SK-N-SH treated with all-trans-retinoic acid at 6 μM for 48 hours (cell line): ENCODE results near the gene PHIP.

Source experiments
- ATAC-seq: fragments of 200-7000 bp; cut with Tn5 transposase; 3 replicates; pipeline ENCODE4 v1.9.1; 2020; ENCODE audit warnings: mild to moderate bottlenecking, moderate library complexity
- ARNTL ChIP-seq: fragments of 450-650 bp; formaldehyde crosslinking; IDR thresholded peaks from 2 replicates; pipeline ENCODE4 v1.5.0; 2020; ENCODE audit warnings: low read depth, mild to moderate bottlenecking, moderate library complexity, borderline replicate concordance
- BACH2 ChIP-seq: fragments of 250-450 bp; sonication (Bioruptor Pico); IDR thresholded peaks from 2 replicates; pipeline ENCODE4 v1.9.0; 2021; ENCODE audit warnings: mild to moderate bottlenecking, borderline replicate concordance
- CREB5 ChIP-seq: fragments of 250-450 bp; sonication (Bioruptor Pico); IDR thresholded peaks from 2 replicates; pipeline ENCODE4 v1.5.1; 2020; ENCODE audit warnings: low read depth, mild to moderate bottlenecking, moderate library complexity
- CSDC2 ChIP-seq: fragments of 250-450 bp; sonication (Bioruptor Pico); IDR thresholded peaks from 2 replicates; pipeline ENCODE4 v1.5.0; 2020; ENCODE audit warnings: mild to moderate bottlenecking, moderate library complexity
- CSRNP3 ChIP-seq: fragments of 250-450 bp; sonication (Bioruptor Pico); IDR thresholded peaks from 2 replicates; pipeline ENCODE4 v1.5.1; 2021; ENCODE audit warnings: mild to moderate bottlenecking, moderate library complexity
- GLIS3 ChIP-seq: fragments of 250-450 bp; sonication (Bioruptor Pico); IDR thresholded peaks from 2 replicates; pipeline ENCODE4 v1.5.0; 2020; ENCODE audit warnings: mild to moderate bottlenecking, moderate library complexity
- ISL1 ChIP-seq: fragments of 250-450 bp; sonication (Bioruptor Pico); IDR thresholded peaks from 2 replicates; pipeline ENCODE4 v2.1.2; 2022; ENCODE audit warnings: mild to moderate bottlenecking, moderate library complexity
- OSR1 ChIP-seq: fragments of 250-450 bp; sonication (Bioruptor Pico); IDR thresholded peaks from 2 replicates; pipeline ENCODE4 v1.8.0; 2022; ENCODE audit warnings: moderate library complexity, mild to moderate bottlenecking, inconsistent platforms
- POU6F1 ChIP-seq: fragments of 250-450 bp; sonication (Bioruptor Pico); IDR thresholded peaks from 2 replicates; pipeline ENCODE4 v1.8.0; 2021; ENCODE audit warnings: low read depth, mild to moderate bottlenecking, moderate library complexity, borderline replicate concordance
- PPARA ChIP-seq: fragments of 250-450 bp; sonication (Bioruptor Pico); IDR thresholded peaks from 2 replicates; pipeline ENCODE4 v1.5.0; 2020; ENCODE audit warnings: mild to moderate bottlenecking, borderline replicate concordance
- RARB ChIP-seq: fragments of 250-450 bp; sonication (Bioruptor Pico); IDR thresholded peaks from 2 replicates; pipeline ENCODE4 v1.8.0; 2021; ENCODE audit warnings: mild to moderate bottlenecking, moderate library complexity
- SNAI2 ChIP-seq: fragments of 250-450 bp; sonication (Bioruptor Pico); IDR thresholded peaks from 2 replicates; pipeline ENCODE4 v1.5.0; 2020; ENCODE audit warnings: mild to moderate bottlenecking, moderate library complexity
- TCF4 ChIP-seq: fragments of 250-450 bp; sonication (Bioruptor Pico); IDR thresholded peaks from 2 replicates; pipeline ENCODE4 v1.8.0; 2021; ENCODE audit warnings: mild to moderate bottlenecking, moderate library complexity, borderline replicate concordance
- TSHZ2 ChIP-seq: fragments of 250-450 bp; sonication (Bioruptor Pico); IDR thresholded peaks from 2 replicates; pipeline ENCODE4 v1.5.0; 2020; ENCODE audit warnings: mild to moderate bottlenecking, moderate library complexity
- ZC3H10 ChIP-seq: fragments of 250-450 bp; sonication (Bioruptor Pico); IDR thresholded peaks from 2 replicates; pipeline ENCODE4 v1.5.1; 2021; ENCODE audit warnings: mild to moderate bottlenecking, moderate library complexity
- ZFP3 ChIP-seq: fragments of 250-450 bp; sonication (Bioruptor Pico); IDR thresholded peaks from 2 replicates; pipeline ENCODE4 v1.5.0; 2020; ENCODE audit warnings: mild to moderate bottlenecking, moderate library complexity
- ZFP30 ChIP-seq: fragments of 450-650 bp; formaldehyde crosslinking; IDR thresholded peaks from 2 replicates; pipeline ENCODE4 v1.5.0; 2022; ENCODE audit warnings: mild to moderate bottlenecking, moderate library complexity
- ZNF565 ChIP-seq: fragments of 450-650 bp; formaldehyde crosslinking; conservative IDR thresholded peaks from 2 replicates; pipeline ENCODE4 v1.5.0; 2020; ENCODE audit warnings: low read depth, mild to moderate bottlenecking, moderate library complexity
- ZNF70 ChIP-seq: fragments of 450-650 bp; formaldehyde crosslinking; IDR thresholded peaks from 2 replicates; pipeline ENCODE4 v1.5.0; 2020; ENCODE audit warnings: mild to moderate bottlenecking, moderate library complexity
- ZNF8 ChIP-seq: fragments of 450-650 bp; formaldehyde crosslinking; IDR thresholded peaks from 2 replicates; pipeline ENCODE4 v1.5.0; 2020; ENCODE audit warnings: mild to moderate bottlenecking, moderate library complexity

The PHIP gene

GRCh38 chr6:79045966-79046365, 32.1 kb downstream of the PHIP start (continued):
- TF ChIP-seq TSHZ2 (CRISPR knock-in tag) = no peak

GRCh38 chr6:79042799-79043126, 35.3 kb downstream of the PHIP start:
- TF ChIP-seq ZC3H10 = no peak
- no peak for TF ChIP-seq ZFP30 (CRISPR knock-in tag)

GRCh38 chr6:79042088-79042798, 35.8 kb downstream of the PHIP start:
- TF ChIP-seq ZFP3 (CRISPR knock-in tag) = no peak
- no peak for TF ChIP-seq ARNTL (CRISPR knock-in tag)
- no peak for TF ChIP-seq ZC3H10
- no peak for TF ChIP-seq OSR1
- no peak for TF ChIP-seq CSDC2 (CRISPR knock-in tag)
- TF ChIP-seq GLIS3 (CRISPR knock-in tag) = no peak
- no peak for TF ChIP-seq ZNF565 (CRISPR knock-in tag)
- no peak for ATAC-seq

More at GRCh38 chr6:79042799-79043126, 35.3 kb downstream of the PHIP start:
- ATAC-seq = no peak

DNA sequence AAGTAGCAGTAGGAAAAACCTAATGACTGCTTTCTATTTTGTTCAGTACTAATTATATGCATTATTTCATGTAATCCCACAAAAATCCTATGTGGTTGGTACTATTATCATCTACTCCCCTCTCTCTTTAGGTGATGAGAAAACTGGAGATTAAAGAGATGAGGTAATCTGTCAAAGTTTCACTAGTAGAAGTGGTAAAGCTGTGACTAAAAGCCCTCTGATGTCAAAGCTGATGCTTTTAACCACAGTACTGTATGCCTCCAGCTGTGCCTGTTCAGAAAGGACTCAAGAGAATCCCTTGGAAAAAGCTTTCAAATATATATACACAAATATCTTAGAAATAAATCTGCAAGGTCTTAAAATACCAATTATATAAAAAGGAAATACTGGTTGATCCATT, 38.0 kb downstream of the PHIP start:
- ATAC-seq = no peak
- TF ChIP-seq ISL1 (CRISPR knock-in tag) (no peak), CSRNP3 (CRISPR knock-in tag) (no peak), ZFP3 (CRISPR knock-in tag) (no peak), CREB5 (CRISPR knock-in tag) (no peak), POU6F1 (CRISPR knock-in tag) (no peak)

DNA sequence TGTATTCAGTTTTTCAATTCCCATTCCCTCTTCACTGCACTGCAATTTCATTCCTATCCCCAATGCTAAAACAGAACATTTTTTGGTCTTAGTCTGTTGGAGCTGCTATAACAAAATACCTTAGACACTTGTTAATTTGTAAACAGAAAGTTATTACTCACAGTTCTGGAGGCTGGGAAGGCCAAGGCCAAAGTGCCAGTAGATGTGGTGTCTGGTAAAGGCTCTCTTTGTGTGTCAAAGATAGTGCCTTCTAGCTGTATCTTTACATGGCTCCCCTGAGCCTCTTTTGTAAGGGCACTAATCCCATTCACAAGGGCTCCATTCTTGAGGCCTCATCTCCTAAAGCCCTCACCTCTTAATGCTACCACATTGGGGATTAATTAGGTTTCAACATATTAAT, 40.0 kb downstream of the PHIP start:
- TF ChIP-seq ZNF70 (CRISPR knock-in tag) (no peak), CREB5 (CRISPR knock-in tag) (no peak), POU6F1 (CRISPR knock-in tag) (no peak), OSR1 (no peak), ZFP30 (CRISPR knock-in tag) (no peak), RARB (CRISPR knock-in tag) (no peak), GLIS3 (CRISPR knock-in tag) (no peak), TCF4 (CRISPR knock-in tag) (no peak), ZNF8 (CRISPR knock-in tag) (no peak), BACH2 (CRISPR knock-in tag) (no peak), PPARA (CRISPR knock-in tag) (no peak), ZC3H10 (no peak), ARNTL (CRISPR knock-in tag) (no peak), ZNF565 (CRISPR knock-in tag) (no peak), ZFP3 (CRISPR knock-in tag) (no peak), SNAI2 (no peak)
- ATAC-seq = no peak
